IPS-NIHi7 (cell line): Measurements from ENCODE around the gene FGF21.
"Not testable (repeated sequence)": the region's sequence is repeated elsewhere in the genome, so short reads cannot be mapped to it uniquely, and the experiment has no call there.

Source experiments
- DNase-seq: peaks from one replicate; pipeline ENCODE4 v3.0.0; 2012; ENCODE audit warnings: mixed read lengths; ENCODE audit errors: extremely low spot score

FGF21 gene

DNA sequence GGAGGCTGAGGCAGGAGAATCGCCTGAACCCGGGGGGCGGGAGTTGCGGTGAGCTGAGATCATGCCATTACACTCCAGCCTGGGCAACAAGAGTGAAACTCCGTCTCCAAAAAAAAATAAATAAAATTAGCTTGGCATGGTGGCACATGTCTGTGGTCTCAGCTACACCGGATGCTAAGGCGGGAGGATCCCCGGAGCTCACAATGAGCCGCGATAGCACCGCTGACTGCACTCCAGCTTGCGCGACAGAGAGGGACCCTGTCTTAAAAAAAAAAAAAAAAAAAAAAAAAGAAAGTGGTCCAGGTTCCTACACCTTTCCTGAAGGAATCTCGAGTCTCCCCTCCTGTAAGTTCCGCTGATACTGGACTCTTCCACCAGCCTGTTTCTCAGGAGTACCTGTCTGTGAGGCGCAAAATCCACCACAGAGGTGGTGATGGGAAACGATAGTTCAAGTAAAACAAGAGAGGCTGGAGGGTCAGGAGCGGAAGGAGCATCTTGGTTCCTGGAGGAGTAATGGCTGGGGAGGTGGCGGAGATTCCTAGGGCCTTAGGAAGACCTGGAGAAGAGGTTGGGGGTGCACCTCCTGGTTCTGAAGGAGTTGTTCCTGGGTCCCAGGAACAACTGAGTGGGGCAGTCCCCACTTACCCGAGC is 3.4 kb upstream of the FGF21 start:
- DNase-seq = no peak

DNA sequence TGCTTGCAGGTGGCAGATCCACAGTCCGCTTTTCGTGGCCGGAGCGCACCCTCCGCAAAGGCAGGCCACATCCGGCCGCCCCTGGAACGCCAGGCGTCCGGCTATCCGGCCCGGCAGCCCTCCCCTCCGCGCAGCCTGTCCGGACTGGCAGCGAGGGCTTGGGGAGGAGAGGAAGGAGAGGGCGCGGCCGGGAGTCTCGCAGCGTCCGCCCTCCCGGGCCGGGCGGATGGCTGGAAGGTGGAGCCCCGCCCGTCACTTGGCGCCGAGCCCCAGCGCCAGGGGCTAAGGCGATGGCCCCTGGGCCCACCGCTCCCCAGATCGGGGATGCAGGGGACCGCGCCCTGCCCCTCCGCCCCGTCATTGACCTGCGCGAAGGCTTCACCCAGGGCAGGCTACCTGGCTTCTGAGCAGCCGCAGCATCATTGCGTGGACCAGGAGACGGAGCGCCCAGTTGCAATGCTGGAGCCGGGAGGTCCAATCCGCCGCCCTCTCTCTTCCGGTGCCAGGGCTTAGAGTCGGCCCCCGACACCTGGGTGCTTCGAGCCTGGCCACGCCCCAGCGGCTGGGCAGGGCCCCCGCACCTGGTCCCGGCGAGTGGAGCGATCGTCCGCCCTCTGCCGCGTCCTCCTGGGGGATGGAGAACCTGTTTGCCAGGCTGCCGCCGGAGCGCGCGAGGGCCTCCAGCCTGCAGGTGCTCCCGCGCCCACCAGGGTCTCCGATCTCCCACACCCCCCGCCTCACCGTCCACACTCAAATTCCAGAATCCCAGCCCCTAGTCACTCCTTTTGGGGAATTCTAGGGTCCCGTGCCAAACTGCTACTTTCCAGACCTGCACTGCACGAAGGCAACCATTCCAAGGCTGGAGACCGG is 2.6 kb upstream of the FGF21 start, which contains the start of gene FUT1:
FUT1 (minus strand) TSS at position 146 of the 870 bp plus-strand sequence. CDS start 1,360 bp downstream, outside the sequence.
- peak; percentile 92 for DNase-seq

DNA sequence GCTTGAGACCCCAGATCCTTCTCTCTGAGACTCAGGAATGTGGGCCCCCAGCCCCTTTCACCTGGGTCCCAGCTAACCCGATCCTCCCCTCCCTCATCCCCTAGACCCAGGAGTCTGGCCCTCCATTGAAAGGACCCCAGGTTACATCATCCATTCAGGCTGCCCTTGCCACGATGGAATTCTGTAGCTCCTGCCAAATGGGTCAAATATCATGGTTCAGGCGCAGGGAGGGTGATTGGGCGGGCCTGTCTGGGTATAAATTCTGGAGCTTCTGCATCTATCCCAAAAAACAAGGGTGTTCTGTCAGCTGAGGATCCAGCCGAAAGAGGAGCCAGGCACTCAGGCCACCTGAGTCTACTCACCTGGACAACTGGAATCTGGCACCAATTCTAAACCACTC is 463 bp downstream of the FGF21 start:
- DNase-seq = no peak

DNA sequence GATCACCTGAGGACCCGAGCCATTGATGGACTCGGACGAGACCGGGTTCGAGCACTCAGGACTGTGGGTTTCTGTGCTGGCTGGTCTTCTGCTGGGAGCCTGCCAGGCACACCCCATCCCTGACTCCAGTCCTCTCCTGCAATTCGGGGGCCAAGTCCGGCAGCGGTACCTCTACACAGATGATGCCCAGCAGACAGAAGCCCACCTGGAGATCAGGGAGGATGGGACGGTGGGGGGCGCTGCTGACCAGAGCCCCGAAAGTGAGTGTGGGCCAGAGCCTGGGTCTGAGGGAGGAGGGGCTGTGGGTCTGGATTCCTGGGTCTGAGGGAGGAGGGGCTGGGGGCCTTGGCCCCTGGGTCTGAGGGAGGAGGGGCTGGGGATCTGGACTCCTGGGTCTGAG is 888 bp downstream of the FGF21 start:
- DNase-seq = no peak

DNA sequence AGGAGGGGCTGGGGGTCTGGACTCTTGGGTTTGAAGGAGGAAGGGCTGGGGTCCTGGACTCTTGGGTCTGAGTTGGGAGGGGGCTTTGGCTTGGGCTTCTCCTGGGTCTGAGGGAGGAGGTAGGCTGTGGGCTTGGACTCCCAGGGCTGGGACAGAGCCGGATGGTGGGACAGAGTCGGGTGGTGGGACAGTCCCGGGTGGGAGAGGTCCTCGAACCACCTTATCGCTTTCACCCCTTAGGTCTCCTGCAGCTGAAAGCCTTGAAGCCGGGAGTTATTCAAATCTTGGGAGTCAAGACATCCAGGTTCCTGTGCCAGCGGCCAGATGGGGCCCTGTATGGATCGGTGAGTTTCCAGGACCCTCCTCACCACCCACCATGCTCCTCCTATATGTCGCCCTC is 1.4 kb downstream of the FGF21 start:
- DNase-seq = no peak

DNA sequence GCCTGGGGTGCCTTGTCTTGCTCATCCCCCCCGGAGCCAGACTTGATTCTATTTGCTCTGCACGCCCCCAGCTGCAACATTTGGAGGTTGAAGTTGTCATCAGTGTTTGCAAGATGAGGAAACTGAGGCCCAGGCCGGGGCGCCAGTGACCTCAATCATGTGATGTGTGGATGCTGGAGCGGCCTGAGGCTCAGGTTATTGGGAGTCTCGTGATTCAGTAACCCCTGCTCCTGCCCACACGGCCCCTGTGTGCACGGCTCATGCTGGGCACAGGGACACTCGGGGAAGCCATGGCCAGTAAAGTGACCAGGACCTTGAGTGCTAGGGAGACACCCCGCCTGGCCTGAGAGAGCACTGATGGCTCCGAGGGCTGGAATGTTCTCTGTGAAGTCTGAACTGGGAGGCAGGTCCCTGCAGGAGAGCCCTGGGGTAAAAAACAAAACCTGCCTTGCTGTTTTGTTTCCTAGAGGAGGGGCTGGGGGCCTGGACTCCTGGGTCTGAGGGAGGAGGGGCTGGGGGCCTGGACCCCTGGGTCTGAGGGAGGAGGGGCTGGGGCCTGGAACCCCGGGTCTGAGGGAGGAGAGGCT is 1.9 kb downstream of the FGF21 start:
- DNase-seq = no peak

DNA sequence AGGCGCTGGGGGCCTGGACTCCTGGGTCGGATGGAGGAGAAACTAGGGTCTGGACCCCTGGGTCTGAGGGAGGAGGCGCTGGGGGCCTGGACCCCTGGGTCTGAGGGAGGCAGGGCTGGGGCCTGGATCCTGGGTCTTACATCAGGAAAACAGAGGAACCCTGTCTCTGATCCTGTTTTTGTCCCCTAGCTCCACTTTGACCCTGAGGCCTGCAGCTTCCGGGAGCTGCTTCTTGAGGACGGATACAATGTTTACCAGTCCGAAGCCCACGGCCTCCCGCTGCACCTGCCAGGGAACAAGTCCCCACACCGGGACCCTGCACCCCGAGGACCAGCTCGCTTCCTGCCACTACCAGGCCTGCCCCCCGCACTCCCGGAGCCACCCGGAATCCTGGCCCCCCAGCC is 2.4 kb downstream of the FGF21 start:
- no peak for DNase-seq

DNA sequence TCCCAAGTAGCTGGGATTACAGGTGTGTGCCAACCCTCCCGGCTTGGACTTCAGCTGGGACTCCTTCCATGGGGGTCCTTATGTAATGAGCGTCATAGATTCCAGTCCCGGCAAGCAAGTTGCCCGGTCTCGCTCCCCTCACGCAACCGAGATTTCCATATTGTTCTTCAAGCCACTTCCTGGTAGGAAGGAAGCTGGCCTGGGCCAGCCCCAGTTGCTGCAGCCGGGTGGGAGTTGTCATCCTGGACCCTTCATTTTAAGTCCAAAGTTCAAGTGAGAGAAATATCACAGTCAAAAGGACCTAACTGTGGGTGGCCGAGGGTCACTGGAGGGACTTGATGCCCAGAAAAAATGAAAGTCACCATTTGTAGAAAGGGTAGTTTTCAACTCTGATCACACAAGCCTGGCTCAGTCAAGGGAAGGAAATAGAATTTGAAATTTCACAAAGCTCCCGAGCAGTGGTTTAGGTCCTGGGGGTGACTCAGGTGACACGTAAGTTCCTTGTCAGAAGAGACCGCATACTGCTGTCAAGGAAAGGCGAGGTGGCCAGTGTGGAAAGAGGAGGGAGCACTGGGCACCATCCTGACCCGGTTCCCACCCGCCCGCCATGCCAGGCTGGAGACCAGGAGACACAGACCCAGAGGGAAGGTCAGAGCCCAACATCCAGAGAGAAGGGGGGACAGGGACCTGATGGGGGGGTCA is 5.3 kb downstream of the FGF21 start:
- DNase-seq = no peak

DNA sequence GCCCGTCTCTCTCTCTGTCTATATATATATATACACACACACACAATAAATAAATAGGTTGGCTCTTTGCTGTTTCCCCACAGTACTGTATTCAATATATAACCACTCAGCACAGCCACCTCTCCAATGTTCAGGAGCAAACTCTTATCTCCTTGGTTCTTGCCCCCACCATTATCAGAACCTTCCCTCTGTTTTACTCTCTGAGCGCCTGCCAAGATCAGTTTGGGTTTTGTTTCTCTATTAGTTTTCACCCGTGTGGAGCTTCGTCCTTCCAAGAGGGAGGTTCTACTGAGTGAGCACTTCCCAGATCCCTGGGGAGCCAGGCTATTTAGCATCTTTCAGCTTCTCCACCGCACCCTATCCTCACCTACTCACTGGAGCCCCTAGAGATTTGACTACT is 10.5 kb downstream of the FGF21 start:
- not testable (repeated sequence) for DNase-seq

DNA sequence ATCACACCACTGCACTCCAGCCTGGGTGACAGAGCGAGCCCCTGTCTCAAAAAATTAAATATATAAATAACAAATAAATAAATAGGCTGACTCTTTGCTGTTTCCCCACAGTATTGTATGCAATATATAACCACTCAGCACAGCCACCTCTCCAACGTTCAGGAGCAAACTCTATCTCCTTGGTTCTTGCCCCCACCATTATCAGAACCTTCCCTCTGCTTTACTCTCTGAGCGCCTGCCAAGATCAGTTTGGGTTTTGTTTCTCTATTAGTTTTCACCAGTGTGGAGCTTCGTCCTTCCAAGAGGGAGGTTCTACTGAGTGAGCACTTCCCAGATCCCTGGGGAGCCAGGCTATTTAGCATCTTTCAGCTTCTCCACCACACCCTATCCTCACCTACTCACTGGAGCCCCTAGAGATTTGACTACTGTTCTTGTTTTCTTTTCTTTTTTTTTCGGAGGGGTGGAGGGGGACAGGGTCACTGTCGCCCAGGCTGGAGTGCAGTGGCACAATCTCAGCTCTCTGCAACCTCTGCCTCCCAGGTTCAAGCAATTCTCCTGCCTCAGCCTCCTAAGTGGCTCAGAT is 12.9 kb downstream of the FGF21 start:
- DNase-seq = not testable (repeated sequence)

DNA sequence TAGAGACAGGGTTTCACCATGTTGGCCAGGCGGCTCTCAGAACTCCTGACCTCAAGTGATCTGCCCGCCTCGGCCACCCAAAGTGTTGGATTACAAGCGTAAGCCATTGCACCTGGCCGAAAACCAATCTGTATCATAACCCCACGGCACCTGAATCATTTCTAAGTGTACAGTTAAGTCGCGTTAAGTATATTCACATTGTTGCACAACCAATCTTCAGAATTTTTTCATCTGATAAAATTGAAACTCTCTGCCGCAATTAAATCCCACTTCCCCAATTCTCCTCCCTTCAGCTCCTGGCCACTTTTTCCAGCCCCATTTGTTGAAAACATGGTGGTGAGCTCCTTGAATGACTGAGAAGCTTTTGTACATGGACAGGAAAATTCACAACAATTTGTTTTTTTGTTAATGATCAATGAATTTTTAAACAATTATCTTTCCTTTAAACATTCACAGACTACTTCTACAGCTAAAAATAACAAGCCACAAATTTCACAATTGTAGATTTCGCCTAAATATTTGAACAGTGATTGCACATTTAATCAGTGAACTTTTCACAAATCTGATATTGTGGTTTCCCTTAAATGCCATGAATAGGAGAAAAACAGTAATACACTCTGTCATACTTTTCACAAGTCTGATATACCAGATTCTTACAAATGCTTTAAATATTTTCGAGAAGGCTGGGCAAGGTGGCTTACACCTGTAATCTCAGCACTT is 13.8 kb downstream of the FGF21 start:
- no peak for DNase-seq

DNA sequence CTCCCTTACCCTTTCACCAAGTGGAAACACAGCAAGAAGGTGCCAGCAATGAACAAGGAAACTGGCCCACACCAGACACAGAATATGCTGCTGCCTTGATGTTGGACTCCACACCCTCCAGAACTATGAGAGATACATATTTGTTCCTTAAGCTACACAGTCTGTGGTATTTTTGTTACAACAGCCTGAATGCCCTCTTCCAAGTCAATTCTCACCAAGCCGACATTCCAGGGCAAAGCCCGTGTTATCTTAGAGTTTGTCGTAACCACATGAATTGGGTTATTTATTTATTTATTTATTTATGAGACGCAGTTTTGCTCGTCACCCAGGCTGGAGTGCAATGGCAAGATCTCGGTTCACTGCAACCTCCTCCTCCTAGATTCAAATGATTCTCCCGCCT is 14.9 kb downstream of the FGF21 start:
- DNase-seq = no peak

DNA sequence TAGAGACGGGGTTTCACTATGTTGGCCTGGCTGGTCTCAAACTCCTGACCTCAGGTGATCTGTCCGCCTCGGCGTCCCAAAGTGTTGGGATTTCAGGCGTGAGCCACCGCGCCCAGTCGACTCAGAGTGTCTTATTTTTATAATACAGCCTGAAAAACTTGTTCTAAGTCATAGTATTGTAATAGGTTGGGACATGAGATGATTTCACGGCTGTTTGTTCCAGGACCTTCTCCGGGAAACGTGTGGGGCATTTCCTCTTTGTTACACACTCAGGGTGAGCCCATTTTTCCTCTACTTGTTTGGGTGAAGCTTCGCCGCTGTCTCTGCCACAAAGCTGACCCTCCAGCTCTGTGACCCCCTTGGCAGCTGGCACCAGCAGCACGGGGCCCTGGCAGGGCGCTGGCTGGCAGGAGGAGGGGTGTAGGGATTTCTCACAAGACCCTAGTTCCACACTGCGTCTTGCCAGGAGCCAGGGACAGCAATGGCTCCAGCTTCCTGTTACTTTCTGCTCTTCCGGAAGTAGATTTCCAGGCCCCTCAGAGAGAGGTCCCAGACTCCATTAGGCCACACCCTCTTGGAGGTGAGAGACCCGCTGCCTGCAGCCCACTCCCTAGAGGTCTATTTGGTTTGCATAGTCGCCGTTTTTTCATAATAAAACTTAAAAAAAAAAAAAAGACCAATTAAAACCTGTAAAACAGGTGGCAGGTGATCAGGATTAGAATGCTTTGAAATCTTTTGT is 15.6 kb downstream of the FGF21 start:
- no peak for DNase-seq

DNA sequence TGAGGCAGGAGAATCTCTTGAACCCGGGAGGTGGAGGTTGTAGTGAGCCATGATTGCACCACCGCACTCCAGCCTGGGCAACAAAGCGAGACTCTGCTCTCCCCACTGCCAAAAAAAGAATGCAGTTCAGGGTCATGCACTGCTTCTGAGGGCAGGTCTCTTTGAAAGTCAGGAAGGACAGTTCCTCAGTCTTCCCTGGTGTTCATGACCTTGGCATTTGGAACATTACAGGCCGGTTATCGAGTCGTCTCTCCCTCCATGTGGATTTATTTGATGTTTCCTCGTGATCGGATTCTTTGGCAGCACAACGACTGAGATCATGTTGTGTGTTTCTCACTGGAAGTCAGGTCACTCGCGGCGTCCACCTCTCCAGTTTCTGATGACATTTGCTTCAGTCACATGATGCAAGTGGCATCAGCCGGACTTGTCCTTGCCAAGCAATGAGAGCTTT is 17.2 kb downstream of the FGF21 start:
- no peak for DNase-seq

DNA sequence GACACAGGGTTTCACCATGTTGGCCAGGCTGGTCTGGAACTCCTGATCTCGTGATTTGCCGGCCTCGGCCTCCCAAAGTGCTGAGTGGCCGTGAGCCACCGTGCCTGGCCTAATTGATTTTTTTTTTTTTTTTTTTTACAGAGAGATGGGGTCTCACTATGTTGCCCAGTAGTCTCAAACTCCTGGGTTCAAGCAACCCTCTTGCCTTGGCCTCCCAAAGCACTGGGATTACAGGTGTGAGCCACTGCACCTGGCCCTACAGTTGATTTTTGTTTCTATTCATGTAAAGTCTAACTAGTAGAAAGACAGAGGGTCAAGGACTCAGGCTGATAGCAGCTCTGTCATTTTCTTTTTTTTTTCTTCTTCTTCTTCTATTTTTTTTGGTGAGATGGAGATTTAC is 21.8 kb downstream of the FGF21 start:
- no peak for DNase-seq

DNA sequence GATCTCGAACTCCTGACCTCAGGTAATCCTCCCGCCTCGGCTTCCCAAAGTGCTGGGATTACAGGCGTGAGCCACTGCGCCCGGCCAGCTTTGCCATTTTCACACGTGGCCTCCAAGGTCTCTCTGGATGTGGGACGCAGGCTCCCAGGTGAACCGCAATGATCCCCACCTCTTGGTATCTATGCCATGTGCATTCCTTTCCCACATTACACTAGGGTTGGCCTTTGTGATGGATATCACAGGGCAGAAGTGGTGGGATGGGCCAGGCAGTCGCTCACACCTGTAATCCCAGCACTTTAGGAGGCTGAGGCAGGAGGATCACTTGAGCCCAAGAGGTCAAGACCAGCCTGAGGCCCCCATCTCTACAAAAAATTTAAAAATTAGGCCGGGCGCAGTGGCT is 22.4 kb downstream of the FGF21 start:
- DNase-seq = no peak

DNA sequence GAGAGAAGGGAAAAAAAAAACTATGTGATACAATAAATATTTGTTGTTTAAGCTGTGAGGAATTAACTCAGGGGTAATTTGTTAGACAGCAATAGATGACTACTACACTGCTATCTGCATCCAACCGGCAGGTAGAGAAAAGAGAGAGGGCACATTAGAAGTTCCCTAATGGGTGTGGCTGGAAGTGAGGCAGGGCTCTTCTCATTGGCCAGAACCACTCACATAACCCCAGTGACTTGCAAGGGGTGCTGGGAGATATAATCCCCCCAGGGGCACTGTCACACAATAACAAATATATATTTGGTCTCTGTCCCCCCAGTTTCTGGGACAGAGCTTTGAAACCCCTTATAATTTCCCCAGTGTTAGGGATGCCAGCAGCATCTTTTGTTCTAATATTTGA is 24.3 kb downstream of the FGF21 start:
- no peak for DNase-seq

DNA sequence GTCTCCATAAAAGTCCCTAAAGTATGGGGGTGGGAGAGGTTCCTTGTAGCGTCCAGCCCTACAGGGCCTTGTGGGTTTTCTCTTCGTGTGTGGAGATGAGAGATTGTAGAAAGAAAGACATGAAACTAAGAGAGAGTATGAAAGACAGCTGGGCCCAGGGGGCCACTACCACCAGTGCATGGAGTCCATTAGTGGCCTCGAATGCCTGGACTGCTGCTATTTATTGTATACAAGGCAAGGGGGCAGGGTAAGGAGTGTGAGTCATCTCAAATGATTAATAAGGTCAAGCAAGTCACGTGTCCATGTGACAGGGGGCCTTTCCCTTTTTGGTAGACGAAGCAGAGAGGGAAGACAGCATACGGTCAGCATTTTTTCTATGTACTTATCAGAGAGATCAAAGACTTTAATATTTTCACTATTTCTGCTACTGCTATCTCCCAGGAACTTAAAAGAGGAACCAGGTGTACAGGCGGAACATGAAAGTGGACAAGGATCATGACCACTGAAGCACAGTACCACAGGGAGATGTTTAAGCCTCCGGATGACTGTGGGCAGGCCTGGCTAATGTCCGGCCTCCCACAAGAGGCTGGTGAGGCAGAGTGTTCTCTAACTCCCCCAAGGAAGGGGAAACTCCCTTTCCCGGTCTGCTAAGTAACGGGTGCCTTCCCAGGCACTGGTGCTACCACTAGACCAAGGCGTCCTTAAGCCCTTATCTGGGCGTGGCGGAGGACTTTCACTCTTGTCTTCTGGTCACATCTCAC is 25.5 kb downstream of the FGF21 start:
- no peak for DNase-seq

DNA sequence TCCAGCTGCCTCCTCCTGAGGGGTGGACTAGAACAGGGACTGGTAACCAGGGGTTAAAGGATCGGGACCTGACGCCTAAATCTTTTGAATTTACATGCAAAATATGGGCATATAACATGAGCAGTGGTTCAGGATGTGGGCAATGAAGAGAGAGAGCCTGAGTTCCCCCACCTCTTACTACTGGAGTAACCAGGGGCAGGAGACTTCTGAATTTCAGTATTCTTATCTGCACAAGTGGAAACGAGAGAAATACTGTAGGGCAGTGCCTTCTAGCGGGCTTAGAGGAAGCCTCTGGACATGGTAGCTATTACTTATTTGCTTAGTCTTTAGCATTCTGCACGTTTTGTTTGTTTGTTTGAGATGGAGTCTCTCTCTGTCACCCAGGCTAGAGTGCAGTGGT is 29.2 kb downstream of the FGF21 start:
- no peak for DNase-seq

DNA sequence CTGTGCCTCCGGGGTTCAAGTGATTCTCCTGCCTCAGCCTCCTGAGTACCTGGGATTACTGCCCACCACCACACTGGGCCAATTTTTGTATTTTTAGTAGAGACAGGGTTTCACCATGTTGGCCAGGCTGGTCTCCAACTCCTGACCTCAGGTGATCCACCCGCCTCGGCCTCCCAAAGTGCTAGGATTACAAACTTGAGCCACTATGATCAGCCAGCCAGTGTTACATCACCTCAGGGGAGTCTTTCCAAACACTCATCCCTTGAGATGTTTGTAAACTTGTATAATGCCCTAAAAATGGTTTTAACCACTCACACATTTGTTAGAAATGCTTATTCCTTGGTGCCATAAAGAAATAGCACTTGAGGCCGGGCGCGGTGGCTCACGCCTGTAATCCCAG is 31.1 kb downstream of the FGF21 start:
- DNase-seq = not testable (repeated sequence)
